C1 segment of cervical spinal cord (tissue), 14 donors: Measurements from ENCODE around the gene XRCC4.

Experiments used
- DNase-seq, 14 donors: peaks; one replicate each; lab custom pipeline; 2025; lab: John Stamatoyannopoulos, UW

The XRCC4 gene

GRCh38 chr5:83115816-83116215 lies 38.5 kb downstream of the XRCC4 start:
- no peak for DNase-seq

DNA sequence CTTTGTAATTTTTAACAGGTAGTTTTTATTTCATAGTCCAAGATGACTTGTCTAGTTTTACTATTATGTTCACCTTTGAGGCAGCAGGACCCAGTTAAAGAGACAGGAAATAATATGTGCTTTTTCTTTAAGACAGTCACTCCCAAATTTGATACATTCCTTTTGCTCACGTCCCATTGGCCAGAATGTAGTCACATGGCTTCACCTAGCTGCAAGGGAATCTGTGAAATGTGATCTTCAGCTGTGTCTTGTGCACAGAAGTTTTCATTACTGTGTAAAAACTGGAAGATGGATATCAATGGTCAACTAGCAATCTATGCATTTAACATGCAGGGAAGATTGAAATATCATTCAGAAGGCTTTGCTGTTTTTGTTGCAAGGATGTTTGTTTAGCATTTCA lies 41.1 kb downstream of the XRCC4 start:
- DNase-seq = no peak

- no peak for DNase-seq
Measured at GRCh38 chr5:83118976-83119375, 41.6 kb downstream of the XRCC4 start.

DNA sequence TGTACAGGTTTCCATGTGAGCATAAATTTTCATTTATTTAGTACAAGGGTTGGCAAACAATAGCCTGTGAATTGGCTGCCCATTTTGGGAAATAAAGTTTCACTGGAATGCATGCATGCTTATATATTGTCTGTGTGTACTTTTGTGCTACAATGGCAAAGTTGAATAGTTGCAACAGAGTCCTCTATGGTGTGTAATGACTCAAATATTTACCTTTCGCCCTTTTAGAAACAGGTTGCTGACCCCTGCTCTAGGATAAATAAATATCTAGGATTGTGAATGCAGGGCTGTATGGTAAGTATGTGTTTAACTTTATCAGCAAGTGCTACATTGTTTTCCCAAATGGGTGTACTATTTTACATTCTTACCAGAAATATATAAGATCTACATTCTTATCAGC lies 47.2 kb downstream of the XRCC4 start:
- no peak for DNase-seq

- DNase-seq = no peak
Measured at GRCh38 chr5:83125560-83125959, 48.2 kb downstream of the XRCC4 start.

DNA sequence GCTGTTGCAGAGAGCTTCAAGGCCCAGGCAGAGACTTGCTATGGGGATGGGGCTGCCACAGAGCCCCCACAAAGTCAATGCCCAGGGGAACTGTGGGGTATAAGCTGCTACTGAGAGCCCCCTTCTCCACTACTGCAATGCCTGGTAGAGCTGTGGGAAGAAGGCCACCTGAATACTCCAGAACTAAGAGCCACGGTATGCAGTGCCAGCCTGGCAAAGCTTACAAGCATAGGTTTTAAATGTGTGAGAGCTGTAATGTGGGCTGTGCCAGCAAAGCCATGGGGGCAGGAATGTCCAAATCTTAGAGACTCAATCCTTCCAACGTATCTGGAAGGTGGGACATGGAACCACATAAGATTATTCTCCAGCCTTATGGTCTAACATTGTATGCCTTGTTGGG lies 49.2 kb downstream of the XRCC4 start:
- DNase-seq = no peak

DNA sequence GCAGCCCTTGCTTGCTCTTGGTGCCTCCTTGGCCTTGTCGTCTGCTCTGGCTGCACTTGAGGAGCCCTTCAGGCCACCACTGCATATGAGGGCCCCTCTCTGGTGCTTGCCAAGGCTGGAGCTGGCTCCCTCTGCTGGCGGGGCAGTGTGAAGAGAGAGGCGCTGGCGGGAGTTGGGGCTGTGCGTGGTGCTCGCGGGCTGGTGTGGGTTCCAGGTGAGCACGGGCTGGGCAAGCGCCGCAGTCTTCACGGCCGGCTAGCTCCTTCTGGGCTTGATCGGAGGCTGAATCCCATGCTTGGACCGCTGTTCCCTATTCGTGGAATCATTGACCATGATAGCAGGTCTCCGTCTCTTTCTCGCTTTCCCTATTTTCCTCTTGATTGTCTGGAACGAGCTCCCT lies 56.5 kb downstream of the XRCC4 start:
- no peak for DNase-seq

- DNase-seq = no peak
Measured at GRCh38 chr5:83142526-83142925, 65.2 kb downstream of the XRCC4 start.

DNA sequence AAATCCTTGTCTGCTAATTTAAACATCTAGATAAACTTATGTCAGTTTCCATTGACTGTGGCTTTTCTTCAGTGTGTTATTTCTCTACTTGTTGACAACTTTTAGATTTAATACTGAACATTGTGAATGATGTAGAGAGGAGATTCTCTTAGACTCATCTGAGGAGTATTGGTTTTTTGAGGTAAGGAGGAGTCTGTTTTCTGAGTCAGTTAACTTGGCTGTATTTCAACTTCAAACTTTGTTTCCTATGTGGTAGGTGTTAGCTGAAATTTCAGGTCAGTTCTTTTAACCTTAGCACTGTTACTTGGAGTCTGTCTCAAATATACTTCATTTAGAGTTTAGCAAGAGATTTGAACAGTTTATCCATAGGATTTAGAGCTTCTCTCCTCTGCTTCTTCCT lies 67.9 kb downstream of the XRCC4 start:
- DNase-seq = no peak

- no peak for DNase-seq
Measured at GRCh38 chr5:83145882-83146331, 68.6 kb downstream of the XRCC4 start.

- DNase-seq = no peak
Measured at GRCh38 chr5:83146441-83146840, 69.1 kb downstream of the XRCC4 start.

DNA sequence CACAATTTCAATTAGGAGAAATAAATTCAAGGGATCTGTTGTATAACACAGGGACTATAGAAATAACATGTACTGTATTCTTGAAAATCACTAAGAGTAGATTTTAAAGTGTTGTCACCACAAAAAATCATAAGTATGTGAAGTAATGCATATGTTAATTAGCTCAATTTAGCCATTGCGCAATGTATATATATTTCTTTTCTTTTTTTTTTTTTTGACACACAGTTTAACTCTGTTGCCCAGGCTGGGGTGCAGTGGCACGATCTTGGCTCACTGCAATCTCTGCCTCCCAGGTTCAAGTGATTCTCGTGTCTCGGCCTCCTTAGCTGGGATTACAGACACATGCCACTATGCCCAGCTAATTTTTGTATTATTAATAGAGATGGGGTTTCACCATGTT lies 70.2 kb downstream of the XRCC4 start:
- no peak for DNase-seq

- no peak for DNase-seq
Measured at GRCh38 chr5:83148370-83148769, 71.0 kb downstream of the XRCC4 start.

- DNase-seq = no peak
Measured at GRCh38 chr5:83149671-83150070, 72.3 kb downstream of the XRCC4 start.

- no peak for DNase-seq
Measured at GRCh38 chr5:83151821-83152220, 74.5 kb downstream of the XRCC4 start.

GRCh38 chr5:83152996-83153395 lies 75.6 kb downstream of the XRCC4 start:
- peak in 1 of 14 donors; percentile 5 for DNase-seq

- no peak for DNase-seq
Measured at GRCh38 chr5:83156001-83156400, 78.7 kb downstream of the XRCC4 start.

DNA sequence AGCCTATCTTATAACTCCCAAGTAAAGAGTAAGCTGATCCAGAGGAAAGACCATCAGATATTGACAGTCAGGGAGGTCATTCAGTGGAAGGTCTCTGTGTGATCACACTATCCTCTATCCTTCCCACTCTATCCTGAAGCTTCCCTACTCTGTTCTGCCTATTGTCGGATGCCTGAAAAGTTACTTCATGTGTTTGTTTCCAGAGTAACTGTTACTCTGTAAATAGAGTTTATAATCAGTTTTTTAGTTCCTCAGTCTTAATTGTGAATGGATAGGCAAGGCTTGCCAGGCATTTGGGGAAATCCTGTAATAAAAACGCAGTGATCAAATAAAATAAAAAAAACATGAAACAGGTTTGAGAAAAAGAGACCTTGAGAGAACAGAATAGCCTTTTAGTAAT lies 79.8 kb downstream of the XRCC4 start:
- DNase-seq = no peak

DNA sequence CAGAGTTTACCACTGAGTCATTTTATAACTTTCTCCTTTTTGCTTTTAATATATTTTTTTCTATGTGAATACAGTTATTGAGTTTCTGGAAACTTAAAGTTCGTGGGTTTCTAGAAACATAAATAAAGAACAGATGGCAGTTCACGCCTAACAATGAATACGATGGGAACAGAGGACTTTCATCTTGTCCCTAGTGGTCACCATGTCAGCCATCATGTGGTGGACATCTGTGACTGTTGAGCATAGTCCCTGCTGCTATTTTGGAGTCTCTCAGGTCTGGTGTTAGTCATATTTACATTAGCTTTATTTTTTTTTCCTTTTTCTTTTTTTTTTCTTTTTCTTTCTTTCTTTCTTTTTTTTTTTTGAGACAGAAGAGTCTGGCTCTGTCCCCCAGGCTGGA lies 85.3 kb downstream of the XRCC4 start:
- no peak for DNase-seq

DNA sequence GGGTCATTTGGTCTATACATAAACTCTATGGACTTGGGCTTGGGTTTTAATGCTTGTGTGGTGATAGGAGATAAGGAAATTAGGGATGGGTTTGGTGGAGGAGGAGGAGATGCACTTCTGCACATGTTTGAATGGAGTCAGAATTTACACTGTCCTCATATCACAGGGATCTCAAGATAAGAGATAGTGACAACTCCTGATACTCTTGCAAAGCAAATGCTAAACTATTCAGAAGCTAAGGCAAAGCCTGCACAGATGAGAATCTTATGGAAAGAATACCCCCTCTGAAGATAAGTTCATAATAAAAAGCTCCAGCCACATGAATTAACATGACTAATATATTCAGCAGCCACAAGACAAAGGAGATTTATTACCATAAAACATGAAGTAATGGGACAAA lies 90.2 kb downstream of the XRCC4 start:
- no peak for DNase-seq

- no peak for DNase-seq
Measured at GRCh38 chr5:83169571-83170337, 92.4 kb downstream of the XRCC4 start.

GRCh38 chr5:83172011-83172410 lies 94.7 kb downstream of the XRCC4 start:
- DNase-seq = no peak

GRCh38 chr5:83172655-83173054 lies 95.3 kb downstream of the XRCC4 start:
- no peak for DNase-seq

GRCh38 chr5:83173826-83174225 lies 96.5 kb downstream of the XRCC4 start:
- no peak for DNase-seq
